GM18861 (cell line): ENCODE data around the gene MYADM.
"Not testable (repeated sequence)": the region's sequence is repeated elsewhere in the genome, so short reads cannot be mapped to it uniquely, and the experiment has no call there.

Experiments used
- ATAC-seq: cut with Tn5 transposase; IDR thresholded peaks from one replicate; pipeline ENCODE4 v1.9.1; 2021; ENCODE audit not compliant: unreplicated experiment

The MYADM gene, protein sequence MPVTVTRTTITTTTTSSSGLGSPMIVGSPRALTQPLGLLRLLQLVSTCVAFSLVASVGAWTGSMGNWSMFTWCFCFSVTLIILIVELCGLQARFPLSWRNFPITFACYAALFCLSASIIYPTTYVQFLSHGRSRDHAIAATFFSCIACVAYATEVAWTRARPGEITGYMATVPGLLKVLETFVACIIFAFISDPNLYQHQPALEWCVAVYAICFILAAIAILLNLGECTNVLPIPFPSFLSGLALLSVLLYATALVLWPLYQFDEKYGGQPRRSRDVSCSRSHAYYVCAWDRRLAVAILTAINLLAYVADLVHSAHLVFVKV

DNA sequence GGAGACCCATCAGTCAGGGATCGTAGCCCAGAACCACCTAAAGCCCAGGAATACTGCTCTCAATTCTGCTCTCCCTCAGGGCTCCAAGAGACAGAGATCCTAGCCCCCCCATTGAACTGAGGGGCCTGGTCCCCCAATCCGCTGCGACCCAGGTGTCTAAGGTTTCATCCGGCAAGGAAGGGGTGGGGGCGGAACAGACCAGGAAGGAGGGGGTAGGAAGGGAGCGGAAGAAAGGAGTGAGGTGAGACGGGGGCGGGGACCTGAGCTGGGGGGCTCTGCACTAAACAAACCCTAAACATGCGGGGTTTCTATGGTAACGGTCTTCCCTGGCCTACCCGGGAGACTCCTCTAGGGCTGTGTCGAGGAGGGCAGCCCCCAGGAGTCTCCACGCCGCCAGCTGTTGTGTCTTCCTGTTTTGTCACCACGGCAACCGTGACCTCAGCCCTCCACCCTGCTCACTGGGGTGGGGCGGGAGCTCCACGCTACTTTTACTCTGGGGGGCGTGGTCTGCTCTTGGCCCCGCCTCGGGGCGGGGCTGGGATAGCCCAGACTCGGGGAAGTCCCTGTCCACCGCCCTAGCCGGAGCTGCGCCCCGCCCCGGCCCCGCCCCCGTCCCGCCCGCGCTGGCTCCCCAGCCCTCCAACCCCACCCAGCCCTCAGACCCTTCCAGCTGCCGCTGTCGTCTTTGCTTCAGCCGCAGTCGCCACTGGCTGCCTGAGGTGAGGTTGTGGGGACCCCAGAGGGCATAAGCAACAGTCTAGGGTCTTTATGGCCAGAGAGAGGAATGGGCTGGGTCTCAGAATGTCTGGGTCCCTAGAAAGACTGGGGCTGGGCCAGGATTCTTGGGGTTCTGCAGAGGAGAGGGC lies at the start of gene MYADM:
Gene MYADM, plus strand, starts transcription at position 659 of the 866 bp plus-strand sequence. CDS start 5,647 bp downstream, outside the sequence.
- ATAC-seq = peak; percentile 67

DNA sequence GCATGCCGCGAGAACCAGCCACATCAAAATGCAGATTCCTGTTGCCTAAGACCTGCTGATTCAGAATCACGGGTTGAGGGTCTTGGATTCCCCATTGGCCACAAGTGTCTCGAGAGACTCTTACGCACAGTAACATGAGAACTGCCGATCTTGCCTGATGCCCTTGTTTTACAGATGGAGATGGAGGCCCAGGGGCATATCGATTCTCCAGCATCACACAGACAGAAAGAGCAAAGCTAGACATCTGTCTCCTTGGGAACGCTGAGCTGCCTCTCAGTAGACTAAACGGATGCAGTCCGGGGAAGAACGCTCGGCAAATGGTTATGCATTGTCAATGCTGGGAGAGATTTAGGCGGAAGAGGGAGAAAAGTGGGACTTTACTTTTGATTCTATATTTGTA lies 48.9 kb upstream of the MYADM start:
- ATAC-seq = no peak

DNA sequence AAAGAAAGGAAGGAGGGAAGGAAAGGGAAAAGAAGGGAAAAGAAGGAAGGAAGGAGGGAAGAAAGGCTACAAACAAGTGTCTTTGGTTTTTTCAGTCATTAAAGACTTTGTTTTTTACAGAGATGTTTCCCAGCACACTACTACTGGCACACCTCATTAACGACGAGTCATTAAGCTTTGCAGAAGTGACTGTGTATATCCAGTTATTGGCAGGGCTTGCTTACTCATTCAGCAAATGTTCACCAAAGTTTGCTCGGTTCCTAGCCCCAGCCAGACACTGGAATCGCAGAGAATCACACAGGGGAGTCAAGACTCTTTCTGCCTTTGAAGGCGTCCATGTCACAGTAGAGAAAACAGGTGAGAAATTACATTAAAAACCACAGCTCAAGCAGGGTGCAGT lies 47.8 kb upstream of the MYADM start:
- no peak for ATAC-seq

DNA sequence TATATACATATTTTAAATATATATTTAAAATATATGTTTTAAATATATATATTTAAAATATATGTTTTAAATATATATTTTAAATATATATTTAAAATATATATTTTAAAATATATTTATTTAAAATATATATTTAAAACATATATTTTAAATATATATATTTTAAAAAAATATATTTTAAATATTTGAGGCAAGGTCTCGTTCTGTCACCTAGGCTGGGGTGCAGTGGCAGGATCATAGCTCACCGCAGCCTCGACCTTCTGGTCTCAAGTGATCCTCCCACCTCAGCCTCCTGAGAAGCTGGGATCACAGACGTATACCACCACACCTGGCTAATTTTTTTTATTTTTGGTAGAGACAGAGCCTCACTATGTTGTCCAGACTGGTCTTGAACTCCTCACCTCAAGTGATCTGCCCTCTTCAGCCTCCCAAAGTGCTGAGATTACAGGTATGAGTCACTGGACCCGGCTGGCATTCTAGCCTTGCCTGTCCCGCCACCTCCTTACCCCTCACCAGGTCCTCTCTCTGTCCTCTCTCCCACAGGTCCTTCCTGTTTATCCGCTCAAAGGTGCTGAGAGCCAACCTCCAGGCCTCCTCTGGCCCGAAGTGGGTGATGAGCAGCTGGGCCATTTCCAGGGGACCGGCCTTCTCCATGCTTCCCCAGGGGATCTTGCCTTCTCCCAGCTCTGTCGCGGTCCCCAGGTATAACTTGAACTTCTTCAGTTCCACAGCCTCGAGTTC lies 44.1 kb upstream of the MYADM start:
- no peak for ATAC-seq

DNA sequence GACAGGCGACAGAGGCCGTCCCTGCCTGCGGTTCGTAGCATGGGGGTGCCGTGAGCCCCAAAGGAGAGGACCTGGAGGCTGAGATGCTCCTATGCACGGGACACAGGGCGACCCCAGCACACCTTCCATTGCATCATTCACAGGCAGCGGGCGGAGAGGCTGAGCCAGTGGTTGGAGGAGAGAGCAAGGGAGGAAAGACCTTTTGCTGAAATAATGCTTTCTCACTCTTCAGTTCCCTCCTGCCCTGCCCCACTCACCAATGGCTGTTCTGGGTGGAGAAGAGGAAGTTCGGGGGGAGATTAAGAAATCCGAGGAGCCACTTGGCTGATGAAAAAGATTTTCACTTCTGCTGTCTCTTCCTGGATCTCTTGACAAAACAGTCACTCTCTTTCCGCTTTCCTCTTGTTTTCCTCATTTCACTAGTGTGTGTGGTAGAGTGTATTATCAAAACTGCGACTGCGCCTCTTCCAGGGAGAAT lies 43.5 kb upstream of the MYADM start, which contains the start of gene NLRP12:
Gene NLRP12, minus strand, starts transcription at position 181 of the 478 bp plus-strand sequence. Its CDS starts 140 bp downstream, at position 41.
- ATAC-seq = no peak

DNA sequence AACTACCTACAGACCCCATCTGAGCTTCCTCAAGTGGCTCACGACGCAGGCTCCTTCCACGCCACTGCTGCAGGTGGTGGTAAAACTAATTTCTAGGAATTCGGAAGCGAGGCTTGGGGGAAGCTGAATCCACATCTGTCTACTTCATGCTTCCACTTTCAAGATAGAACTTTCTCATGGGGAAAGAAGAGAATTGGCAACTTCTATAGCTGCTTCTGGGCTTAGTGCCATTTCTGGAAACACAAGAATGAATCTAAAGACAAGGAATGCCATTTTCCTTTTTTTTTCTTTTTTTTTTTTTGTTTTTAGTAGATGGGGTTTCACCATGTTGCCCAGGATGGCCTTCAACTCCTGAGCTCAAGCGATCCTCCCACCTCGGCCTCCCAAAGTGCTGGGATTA lies 40.8 kb upstream of the MYADM start:
- no peak for ATAC-seq

DNA sequence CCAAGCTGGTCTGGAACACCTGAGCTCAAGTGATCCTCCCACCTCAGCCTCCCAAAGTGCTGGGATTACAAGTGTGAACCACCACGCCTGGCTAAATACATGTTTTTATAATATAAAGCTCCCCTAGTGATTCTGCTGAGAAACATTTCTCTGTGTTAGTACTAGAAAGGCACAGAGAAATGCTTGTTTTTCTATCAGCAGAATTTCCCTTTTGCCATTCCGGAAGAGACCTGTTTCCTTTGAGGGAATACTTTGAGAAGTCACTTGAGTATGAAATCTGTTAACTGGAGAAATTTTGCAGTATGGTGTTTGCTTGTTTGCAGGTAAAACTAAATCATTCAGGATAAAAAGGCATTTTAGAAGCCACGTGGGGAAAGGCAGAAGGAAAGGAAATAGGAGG lies 39.2 kb upstream of the MYADM start:
- ATAC-seq = no peak

DNA sequence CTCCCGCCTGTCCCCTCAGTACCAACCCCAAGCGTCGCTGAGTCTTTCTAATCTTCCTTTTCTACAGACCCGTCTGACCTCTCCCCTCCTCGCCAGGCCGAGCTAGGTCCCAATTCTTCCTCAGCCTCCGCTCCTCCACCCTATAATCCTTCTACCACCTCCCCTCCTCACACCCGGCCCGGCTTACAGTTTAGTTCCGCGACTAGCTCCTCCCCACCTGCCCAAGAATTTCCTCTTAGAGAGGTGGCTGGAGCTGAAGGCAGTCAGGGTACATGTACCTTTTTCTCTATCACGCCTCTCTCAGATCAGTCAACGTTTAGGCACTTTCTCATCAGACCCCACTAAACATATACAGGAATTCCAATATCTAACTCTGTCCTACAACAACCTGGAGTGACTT lies 34.8 kb upstream of the MYADM start:
- ATAC-seq = not testable (repeated sequence)

DNA sequence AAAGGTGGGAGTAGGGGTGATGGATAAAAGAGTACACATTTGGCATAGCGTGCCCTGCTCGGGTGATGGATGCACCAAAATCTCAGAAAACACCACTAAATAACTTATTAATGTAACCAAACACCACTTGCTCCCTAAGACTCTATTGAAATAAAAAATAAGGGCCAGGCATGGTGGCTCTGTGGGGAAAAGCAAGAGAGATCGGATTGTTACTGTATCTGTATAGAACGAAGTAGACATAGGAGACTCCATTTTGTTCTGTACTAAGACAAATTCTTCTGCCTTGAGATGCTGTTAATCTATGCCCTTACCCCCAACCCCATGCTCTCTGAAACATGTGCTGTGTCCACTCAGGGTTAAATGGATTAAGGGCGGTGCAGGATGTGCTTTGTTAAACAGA lies 29.2 kb upstream of the MYADM start:
- not testable (repeated sequence) for ATAC-seq

DNA sequence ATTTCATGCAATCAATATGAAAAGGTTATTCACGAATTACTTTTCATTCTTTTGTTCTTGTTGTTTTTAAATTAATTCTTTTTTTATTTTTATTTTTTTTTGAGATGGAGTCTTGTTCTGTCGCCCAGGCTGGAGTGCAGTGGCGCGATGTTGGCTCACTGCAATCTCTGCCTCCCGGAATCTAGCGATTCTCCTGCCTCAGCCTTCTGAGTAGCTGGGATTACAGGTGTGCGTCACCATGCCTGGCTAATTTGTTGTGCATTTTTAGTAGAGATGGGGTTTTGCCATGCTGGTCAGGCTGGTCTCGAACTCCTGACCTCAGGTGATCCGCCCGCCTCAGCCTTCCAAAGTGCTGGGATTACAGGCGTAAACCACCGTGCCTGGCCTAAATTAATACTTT lies 27.4 kb upstream of the MYADM start:
- not testable (repeated sequence) for ATAC-seq

DNA sequence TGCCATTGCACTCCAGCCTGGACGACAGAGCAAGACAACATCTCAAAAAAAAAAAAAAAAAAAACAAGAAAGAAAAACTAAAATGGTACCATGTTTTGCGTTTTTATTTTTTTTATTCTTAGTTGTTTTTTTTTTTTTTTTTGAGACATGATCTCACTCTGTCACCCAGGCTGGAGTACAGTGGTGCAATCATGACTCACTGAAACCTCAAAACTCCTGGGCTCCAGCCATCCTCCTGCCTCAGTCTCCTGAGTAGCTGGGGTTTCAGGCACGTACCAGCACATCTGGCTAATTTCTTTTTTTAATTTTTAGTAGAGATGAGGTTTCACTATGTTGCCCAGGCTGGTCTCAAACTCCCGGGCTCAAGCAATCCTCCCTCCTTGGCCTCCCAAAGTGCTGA lies 26.8 kb upstream of the MYADM start:
- not testable (repeated sequence) for ATAC-seq

DNA sequence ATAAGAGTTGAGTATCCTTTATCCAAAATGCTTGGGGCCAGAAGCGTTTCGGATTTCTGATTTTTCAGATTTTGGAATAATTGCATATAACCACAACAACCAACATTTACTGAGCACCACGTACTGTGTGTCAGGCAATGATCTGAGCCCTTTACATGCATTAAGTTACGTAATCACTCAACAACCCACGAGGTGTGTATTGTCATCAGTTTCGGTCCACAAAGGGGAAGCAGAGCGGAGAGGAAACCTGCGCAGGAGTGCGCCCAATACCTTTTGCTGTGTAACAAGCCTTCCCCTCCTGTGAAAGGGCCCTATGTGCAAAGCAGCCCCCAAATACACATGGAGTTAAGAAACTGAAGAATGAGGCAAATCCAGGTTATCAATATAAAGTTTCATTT lies 22.8 kb upstream of the MYADM start:
- ATAC-seq = no peak

DNA sequence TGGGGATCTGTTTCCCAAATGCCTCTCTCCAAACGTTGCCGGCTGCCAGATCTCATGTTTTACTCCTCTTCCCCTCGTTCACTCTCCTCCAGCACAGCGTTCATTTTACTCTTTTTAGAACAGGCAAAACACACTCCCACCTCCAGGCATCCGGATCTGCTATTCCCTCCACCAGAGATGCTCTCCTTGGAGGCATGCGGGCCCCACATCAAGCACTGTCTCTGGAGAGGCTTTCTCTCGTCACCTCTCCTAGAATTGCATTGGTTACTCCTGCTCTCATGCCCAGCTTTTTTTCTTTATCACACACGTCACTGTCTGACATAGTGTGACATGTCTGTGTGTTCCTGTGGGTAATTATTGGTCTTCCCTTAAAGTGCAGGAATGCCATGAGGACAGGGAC lies 20.1 kb upstream of the MYADM start:
- no peak for ATAC-seq

DNA sequence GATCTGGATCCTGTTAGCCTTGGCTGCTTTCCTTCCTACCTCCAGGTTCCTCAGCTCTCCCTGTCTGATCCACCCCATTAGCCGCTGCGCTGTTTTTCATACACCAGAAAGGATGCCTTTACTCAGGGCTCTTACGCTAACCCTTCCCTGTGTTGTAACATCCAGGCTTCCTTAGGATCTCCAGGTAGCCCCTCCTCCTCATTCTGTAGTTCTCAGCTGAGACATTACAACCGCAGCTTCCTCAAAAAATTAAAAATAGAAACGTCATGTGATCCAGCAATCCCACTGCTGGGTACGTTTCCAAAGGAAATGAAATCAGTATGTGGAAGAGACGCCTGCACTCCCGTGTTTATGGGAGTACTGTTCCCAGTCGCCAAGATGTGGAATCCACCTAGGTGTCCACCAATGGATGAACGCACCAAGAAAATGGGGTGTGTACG lies 18.4 kb upstream of the MYADM start:
- ATAC-seq = no peak

DNA sequence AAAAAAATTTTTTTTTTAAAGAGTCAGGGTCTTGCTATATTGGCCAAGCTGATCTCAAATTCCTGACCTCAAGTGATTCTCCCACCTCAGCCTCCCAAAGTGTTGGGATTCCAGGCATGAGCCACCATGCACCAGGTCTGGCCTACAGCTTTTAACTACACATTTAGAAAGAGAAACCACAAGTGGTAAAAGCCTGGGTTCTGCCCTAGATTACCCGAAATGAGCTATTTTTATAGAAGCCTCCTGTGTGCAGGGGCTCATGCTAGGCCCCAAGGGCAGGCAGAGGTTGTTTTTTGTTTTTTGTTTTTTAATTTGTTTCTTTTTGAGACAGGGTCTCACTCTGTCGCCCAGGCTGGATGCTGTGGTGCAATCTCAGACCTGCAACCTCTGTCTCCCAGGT lies 14.0 kb upstream of the MYADM start:
- peak; percentile 36 for ATAC-seq

DNA sequence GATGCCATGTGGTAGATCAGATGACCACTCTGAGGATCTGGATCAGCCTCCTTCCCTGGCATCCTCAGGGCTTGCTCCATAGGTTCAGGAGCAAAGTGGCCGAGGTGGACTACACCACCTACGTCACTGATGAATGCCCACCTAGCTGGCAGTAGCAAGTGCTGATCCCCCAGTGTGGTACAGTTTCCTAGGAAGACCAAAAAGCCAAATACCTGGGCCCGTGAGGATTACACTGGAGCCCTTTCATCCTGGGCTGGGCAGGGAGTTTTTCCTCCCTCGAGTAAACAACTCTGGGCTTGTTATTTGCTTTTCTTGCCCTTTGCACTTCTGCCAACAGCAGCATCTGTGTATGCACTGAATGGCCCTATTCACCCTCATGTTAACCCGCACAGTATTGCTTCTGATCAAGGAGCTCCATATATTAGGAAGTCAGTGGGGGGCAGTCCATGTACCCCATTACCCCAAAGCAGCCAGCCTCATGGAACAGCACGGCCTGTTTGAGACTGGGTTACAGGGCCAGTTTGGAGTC lies 3.3 kb upstream of the MYADM start:
- ATAC-seq = no peak

DNA sequence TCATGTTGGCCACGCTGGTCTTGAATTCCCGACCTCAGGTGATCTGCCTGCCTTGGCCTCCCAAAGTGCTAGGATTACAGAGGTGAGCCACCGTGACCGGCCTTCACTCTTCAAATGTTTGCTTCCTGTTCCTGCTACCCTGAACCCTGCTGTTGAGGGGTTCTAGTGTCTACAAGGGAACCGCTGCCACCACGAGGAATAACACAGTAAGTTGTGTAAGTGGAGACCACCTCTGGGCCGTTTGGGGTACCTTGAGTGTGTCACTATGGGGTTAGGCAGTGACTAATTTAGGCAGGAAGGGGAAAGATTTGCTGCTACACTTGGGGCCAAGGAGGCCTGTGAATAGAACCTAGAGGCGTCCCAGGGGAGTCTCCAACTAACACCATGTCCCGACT lies 2.2 kb upstream of the MYADM start:
- no peak for ATAC-seq

DNA sequence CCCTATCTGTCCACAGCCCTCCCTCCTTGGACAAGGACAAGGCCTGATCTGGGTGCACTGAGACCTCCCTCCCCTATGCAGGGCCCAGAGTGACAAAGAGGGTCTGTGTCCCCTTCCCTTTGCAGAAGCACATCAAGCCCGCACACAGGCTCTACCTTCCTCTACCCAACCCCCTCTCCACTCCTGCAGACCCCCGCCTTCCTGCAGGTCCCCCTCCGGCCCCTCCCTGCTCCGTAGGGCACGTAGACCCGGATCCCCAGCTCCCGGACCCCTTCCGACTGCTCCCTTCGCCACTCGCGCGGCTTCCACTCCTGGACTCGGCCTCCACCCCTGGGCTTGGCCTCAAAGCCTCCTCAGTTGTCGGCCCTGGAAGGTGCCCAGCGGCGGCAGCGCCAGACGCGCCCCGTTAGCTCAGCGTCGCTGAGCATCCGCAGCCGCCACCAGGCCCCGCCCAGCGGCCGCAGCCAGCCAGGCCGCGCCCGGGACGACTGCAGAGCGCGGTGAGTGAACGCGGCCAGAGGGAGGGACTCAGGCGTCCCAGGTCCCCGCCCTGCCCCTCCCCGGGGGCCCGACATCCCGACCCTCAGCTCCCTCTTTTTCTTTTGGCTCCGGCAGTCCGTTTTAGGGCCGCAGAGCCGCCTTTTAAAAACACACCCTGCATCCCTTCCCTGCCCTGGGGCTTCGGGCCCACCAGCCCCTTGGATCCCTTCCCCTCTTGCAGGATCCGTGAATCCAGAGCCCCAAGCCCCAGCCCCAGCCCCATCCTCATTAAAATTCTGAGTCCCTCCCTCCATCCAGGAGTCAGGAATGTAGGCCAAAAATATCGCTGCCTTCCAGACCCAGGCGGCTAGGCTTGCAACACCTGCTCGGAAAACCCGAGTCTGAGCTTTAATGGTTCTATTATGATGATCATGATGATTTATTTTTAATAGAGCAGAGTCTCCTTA lies 1.5 kb upstream of the MYADM start:
- ATAC-seq = no peak

DNA sequence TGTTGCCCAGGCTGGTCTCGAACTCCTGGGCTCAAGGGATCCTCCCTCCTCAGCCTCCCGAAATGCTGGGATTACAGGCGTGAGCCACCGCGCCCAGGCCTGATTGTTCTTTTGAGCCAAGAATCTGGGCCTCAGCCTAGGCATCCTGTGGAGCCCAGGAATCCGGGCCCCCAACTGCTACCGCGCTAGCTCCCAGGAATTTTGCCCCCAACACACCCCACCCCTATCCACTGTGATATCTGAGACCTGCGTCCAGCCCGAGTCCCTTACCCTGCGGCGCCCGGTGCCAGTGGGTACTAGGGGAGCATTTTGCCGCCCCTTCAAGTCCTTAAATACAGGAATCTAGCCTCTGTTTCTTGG lies 838 bp upstream of the MYADM start:
- ATAC-seq = no peak
